B cell (primary cell): ENCODE data around the gene CLDN11. TPM values are rescaled to one million over a fixed set of nuclear protein-coding genes. Genes with fewer than 3 reads are reported as not detected.
A peak's percentile ranks its signal among the peaks of the same experiment; 100 is the strongest.

Experiments used
- ATAC-seq: fragments of 200-7000 bp; cut with Tn5 transposase; one replicate; pipeline ENCODE4 v1.10.0; 2021; ENCODE audit warnings: low read depth, mild to moderate bottlenecking, moderate number of reproducible peaks, moderate library complexity
- CTCF ChIA-PET: fragments of 350-600 bp; sonication (Branson Sonifier 250); formaldehyde crosslinking; loops from one replicate; lab custom pipeline; 2021; ENCODE audit warnings: antibody characterized with exemption, inconsistent platforms; lab: Charles Lee
- POLR2A ChIA-PET: fragments of 350-600 bp; sonication (Branson Sonifier 250); formaldehyde crosslinking; loops from one replicate; lab custom pipeline; 2021; ENCODE audit warnings: antibody characterized with exemption; lab: Charles Lee
- DNase-seq: peaks from one replicate; pipeline ENCODE4 v3.0.0; 2013
- H2AFZ ChIP-seq: 2 replicates; pipeline ENCODE4 v1.6.1; 2012; ENCODE audit warnings: mild to moderate bottlenecking, low read depth, low read length; ENCODE audit not compliant: insufficient read depth, poor library complexity, severe bottlenecking
- H3K27ac ChIP-seq, 2 donors: 1 replicate in 1 of 2; 2 replicates in 1 of 2; pipeline ENCODE4 v1.5.1; 2012 to 2013; ENCODE audit warnings: low read length in 2 of 2, mild to moderate bottlenecking in 2 of 2, moderate library complexity in 1 of 2
- H3K27me3 ChIP-seq, 4 experiments: fragments of 200-600 bp in 1 of 4; sonication (generic) in 1 of 4; replicated peaks in 1 of 4; 1 replicate in 2 of 4; 2 replicates in 2 of 4; pipeline versions ENCODE4 v1.6.1 to v1.7.0; 2013 to 2016; ENCODE audit warnings: low read length in 3 of 4, mild to moderate bottlenecking in 2 of 4, mixed read lengths in 1 of 4, moderate library complexity in 1 of 4; ENCODE audit not compliant: insufficient read depth in 4 of 4, control insufficient read depth in 3 of 4; ENCODE audit errors: control extremely low read depth in 1 of 4
- H3K36me3 ChIP-seq, 2 experiments: replicated peaks in 1 of 2; 1 replicate in 1 of 2; 2 replicates in 1 of 2; pipeline versions ENCODE4 v1.6.1 to v1.7.1; 2013; ENCODE audit warnings: low read length in 1 of 2; ENCODE audit not compliant: insufficient read depth in 2 of 2, control insufficient read depth in 1 of 2; ENCODE audit errors: control extremely low read depth in 1 of 2, extremely low read depth in 1 of 2
- H3K4me1 ChIP-seq, 2 donors: fragments of 200-600 bp in 1 of 2; sonication (generic) in 1 of 2; 1 replicate in 1 of 2; 2 replicates in 1 of 2; pipeline versions ENCODE4 v1.5.1 to v1.6.1; 2013 to 2017; ENCODE audit warnings: low read length in 2 of 2; ENCODE audit not compliant: control insufficient read depth in 2 of 2, insufficient read depth in 2 of 2
- H3K4me2 ChIP-seq: replicated peaks from 2 replicates; pipeline ENCODE3; 2012; ENCODE audit warnings: mild to moderate bottlenecking, low read depth, low read length; ENCODE audit not compliant: poor library complexity, severe bottlenecking
- H3K4me3 ChIP-seq, 5 experiments: fragments of 200-600 bp in 1 of 5; sonication (generic) in 1 of 5; 1 replicate in 3 of 5; 2 replicates in 2 of 5; pipeline versions ENCODE4 v1.5.1 to v1.7.0; 2011 to 2016; ENCODE audit warnings: low read length in 4 of 5, mild to moderate bottlenecking in 4 of 5, low read depth in 2 of 5, control low read depth in 1 of 5, moderate library complexity in 1 of 5; ENCODE audit not compliant: insufficient read depth in 1 of 5; ENCODE audit errors: control extremely low read depth in 1 of 5, extremely low read depth in 1 of 5
- H3K79me2 ChIP-seq: fragments of 200-600 bp; sonication (generic); one replicate; pipeline ENCODE4 v1.6.0; 2016; ENCODE audit warnings: low read length; ENCODE audit not compliant: control insufficient read depth, insufficient read depth
- H3K9ac ChIP-seq: fragments of 200-600 bp; sonication (generic); 2 replicates; pipeline ENCODE4 v1.6.1; 2017; ENCODE audit warnings: mild to moderate bottlenecking, low read length, moderate library complexity
- H3K9me3 ChIP-seq, 3 donors: one replicate each; pipeline versions ENCODE4 v1.6.1 to v1.7.1; 2013; ENCODE audit warnings: low read length in 2 of 3; ENCODE audit not compliant: control insufficient read depth in 2 of 3, insufficient read depth in 1 of 3; ENCODE audit errors: control extremely low read depth in 1 of 3
- H4K20me1 ChIP-seq: 2 replicates; pipeline ENCODE4 v1.6.0; 2012; ENCODE audit warnings: mild to moderate bottlenecking, low read length; ENCODE audit not compliant: insufficient read depth, control insufficient read depth, poor library complexity, severe bottlenecking
- H3K27ac Mint-ChIP-seq: one replicate; pipeline ENCODE4 v1.8.0; 2021; ENCODE audit warnings: mixed read lengths
- H3K27me3 Mint-ChIP-seq: one replicate; pipeline ENCODE4 v1.8.0; 2021; ENCODE audit warnings: mixed read lengths
- H3K4me1 Mint-ChIP-seq: one replicate; pipeline ENCODE4 v1.8.0; 2021; ENCODE audit warnings: mixed read lengths
- H3K4me3 Mint-ChIP-seq: one replicate; pipeline ENCODE4 v1.8.0; 2021; ENCODE audit warnings: mixed read lengths
- H3K9me3 Mint-ChIP-seq: one replicate; pipeline ENCODE4 v1.8.0; 2022; ENCODE audit warnings: mixed read lengths; ENCODE audit not compliant: insufficient read depth
- EZH2 ChIP-seq: IDR thresholded peaks from 2 replicates; pipeline ENCODE4 v1.6.1; 2012; ENCODE audit warnings: borderline replicate concordance, low read depth, mild to moderate bottlenecking, moderate library complexity, low read length; ENCODE audit not compliant: insufficient read depth, poor library complexity, severe bottlenecking
- WGBS: methylation state at CpG from one replicate; pipeline ENCODE4 v1.1.5; 2013; ENCODE audit warnings: missing lambda C conversion rate; ENCODE audit not compliant: insufficient coverage; 5-methylcytosine and 5-hydroxymethylcytosine counted together
- intact Hi-C: fragments of 100-400 bp; cut with micrococcal nuclease; formaldehyde crosslinking; loops from one replicate; pipeline ENCODE4 v1.10.0; 2022
- polyA plus RNA-seq: library from polyadenylated mRNA; depleted of rRNA; stranded (reverse); fragments of >200 nt; gene quantifications from 2 replicates; pipeline ENCODE4 v1.2.3, GENCODE V29; 2012
- total RNA-seq, 2 donors: library from RNA; stranded (reverse); fragments of 120-200 nt in 1 of 2; gene quantifications; 1 replicate in 1 of 2; 2 replicates in 1 of 2; pipeline versions ENCODE4 v1.2.3 to v1.2.4, GENCODE V29; 2013 to 2022
- TF ChIP-seq, protein P1 (sequence below): fragments of 200-600 bp; IDR thresholded peaks from one replicate; pipeline ENCODE4 v1.8.0; 2022; ENCODE audit warnings: antibody characterized with exemption, mild to moderate bottlenecking

CLDN11 gene
- total and polyA plus RNA-seq, 2 donors (not counting 1 experiment from before 2014, with no cell fraction given) = 0.25 to 0.52 TPM

DNA sequence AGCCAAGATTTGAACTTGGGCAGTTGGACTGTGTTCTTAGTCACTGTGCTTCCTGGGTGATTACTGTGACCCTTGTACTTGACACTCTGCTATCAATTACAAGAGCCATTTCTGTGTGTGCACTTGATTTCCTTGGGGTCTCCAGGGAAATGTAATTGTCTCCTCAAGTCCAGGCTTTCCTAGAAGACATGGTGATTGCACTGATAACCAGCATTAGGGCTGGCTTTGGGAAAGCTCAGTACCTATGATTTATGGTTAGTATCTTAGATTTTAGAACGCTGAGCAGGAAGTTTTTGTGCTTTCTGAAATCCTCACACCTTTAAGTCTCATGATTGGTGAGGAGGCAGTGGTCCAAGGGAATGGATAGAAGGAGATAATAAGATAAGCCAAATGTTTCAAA, 1.6 kb upstream of the CLDN11 start:
- ATAC-seq = no peak
- Histone ChIP-seq H3K27me3 (peaks cover 0 to 32% (median 24%) of the 10 kb centered on the region in 4 experiments), H3K27ac (no peak overlapping the region), H4K20me1 (no peaks in the 10 kb centered on the region), H3K79me2 (no peaks in the 10 kb centered on the region), H3K9me3 (peaks cover 0 to 19% (median 0%) of the 10 kb centered on the region in 3 donors), H3K4me2 (no peak overlapping the region), H3K4me1 (peaks cover 23% of the 10 kb centered on the region in 2 donors), H2AFZ (no peak overlapping the region), H3K4me3 (no peak overlapping the region), H3K36me3 (no peaks in the 10 kb centered on the region), H3K9ac (no peak overlapping the region)
- CTCF ChIA-PET = interaction anchor here (0.9 to 10.1 kb wide), 5 partner anchors 9 to 394 kb away, joined by 3 to 76 read pairs (median 5); no protein-coding TSS in a partner anchor
- TF ChIP-seq EZH2 = no peak
- TF ChIP-seq, protein P1, sequence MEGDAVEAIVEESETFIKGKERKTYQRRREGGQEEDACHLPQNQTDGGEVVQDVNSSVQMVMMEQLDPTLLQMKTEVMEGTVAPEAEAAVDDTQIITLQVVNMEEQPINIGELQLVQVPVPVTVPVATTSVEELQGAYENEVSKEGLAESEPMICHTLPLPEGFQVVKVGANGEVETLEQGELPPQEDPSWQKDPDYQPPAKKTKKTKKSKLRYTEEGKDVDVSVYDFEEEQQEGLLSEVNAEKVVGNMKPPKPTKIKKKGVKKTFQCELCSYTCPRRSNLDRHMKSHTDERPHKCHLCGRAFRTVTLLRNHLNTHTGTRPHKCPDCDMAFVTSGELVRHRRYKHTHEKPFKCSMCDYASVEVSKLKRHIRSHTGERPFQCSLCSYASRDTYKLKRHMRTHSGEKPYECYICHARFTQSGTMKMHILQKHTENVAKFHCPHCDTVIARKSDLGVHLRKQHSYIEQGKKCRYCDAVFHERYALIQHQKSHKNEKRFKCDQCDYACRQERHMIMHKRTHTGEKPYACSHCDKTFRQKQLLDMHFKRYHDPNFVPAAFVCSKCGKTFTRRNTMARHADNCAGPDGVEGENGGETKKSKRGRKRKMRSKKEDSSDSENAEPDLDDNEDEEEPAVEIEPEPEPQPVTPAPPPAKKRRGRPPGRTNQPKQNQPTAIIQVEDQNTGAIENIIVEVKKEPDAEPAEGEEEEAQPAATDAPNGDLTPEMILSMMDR = no peak
- WGBS = no CpG with 5 or more reads among the region's 1 CpG
- peaks cover 30% of the 10 kb centered on the region for H3K27me3 Mint-ChIP-seq
- DNase-seq = no peak
- peaks cover 18% of the 10 kb centered on the region for H3K4me1 Mint-ChIP-seq
- H3K4me3 Mint-ChIP-seq = peak overlapping the region; percentile 88
- POLR2A ChIA-PET = no interaction called here
- H3K9me3 Mint-ChIP-seq = no peaks in the 10 kb centered on the region
- no peak overlapping the region for H3K27ac Mint-ChIP-seq
- intact Hi-C loops = loop anchor here (10.0 kb wide), 1 partner anchor 552 kb away; the partner anchor contains the start of gene LRRC31

DNA sequence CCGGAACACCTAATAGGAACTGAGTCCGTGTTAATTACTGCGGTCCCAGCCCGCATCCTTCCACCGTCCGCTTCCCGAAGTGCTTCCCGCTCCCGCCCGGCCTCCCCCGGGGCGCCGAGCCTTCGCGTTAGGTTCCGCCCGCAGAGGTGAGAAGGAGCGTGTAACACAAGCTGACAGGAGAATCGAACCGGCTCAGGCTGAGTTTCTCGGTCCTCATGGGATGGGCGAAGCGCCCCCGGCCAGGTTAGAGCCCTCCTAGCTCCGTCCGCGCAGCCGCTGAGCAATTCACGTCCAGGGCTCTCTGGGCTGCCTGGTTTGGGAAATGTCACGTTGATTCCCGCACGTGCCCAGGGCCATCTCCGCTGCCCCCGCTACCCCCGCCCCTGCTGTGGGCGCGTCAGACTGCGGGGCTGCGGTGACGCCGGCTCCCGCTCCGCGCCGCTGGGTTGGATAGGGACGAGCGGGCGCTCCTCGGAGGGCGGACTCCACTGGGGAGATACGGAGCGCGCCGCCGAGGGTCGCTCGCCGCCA, 954 bp downstream of the CLDN11 start:
- peak overlapping the region; percentile 69 for H2AFZ ChIP-seq
- ATAC-seq = peak; percentile 13
- no peak for TF ChIP-seq EZH2
- TF ChIP-seq, protein P1 = no peak
- H4K20me1 ChIP-seq = no peaks in the 10 kb centered on the region
- 9% methylated on average over 58 of the region's 58 CpGs for WGBS
- CTCF ChIA-PET = interaction anchor here (10.1 kb wide), 1 partner anchor 392 kb away, joined by 76 read pairs; no protein-coding TSS in a partner anchor
- peaks cover 30% of the 10 kb centered on the region for H3K27me3 Mint-ChIP-seq
- intact Hi-C loops = loop anchor here (10.0 kb wide), 1 partner anchor 555 kb away; the partner anchor contains the start of gene LRRC31
- H3K9me3 Mint-ChIP-seq = no peaks in the 10 kb centered on the region
- peak overlapping the region; percentile 85 for H3K4me3 Mint-ChIP-seq
- H3K4me1 Mint-ChIP-seq = peaks cover 18% of the 10 kb centered on the region
- H3K9me3 ChIP-seq = peaks cover 0 to 19% (median 0%) of the 10 kb centered on the region in 3 donors
- POLR2A ChIA-PET = no interaction called here
- no peak overlapping the region for H3K27ac Mint-ChIP-seq
- H3K79me2 ChIP-seq = no peaks in the 10 kb centered on the region
- DNase-seq = no peak
- peaks cover 23% of the 10 kb centered on the region in 2 donors for H3K4me1 ChIP-seq
- H3K4me2 ChIP-seq = peak overlapping the region; percentile 81
- H3K9ac ChIP-seq = peak overlapping the region; percentile 58
- H3K4me3 ChIP-seq = peak overlapping the region; percentile 37 to 66 (median 55)
- peaks cover 0 to 32% (median 24%) of the 10 kb centered on the region in 4 experiments for H3K27me3 ChIP-seq
- H3K36me3 ChIP-seq = no peaks in the 10 kb centered on the region
- no peak overlapping the region for H3K27ac ChIP-seq
